HG02970 (cell line): ENCODE data around the gene MYLK2.
"Not testable (repeated sequence)": the region's sequence is repeated elsewhere in the genome, so short reads cannot be mapped to it uniquely, and the experiment has no call there.

Experiments
- ATAC-seq: cut with Tn5 transposase; IDR thresholded peaks from one replicate; pipeline ENCODE4 v1.9.1; 2021; ENCODE audit warnings: mild to moderate bottlenecking, moderate library complexity, moderate number of reproducible peaks; ENCODE audit not compliant: unreplicated experiment, low FRiP score

The MYLK2 gene

GRCh38 chr20:31819083-31819784, at the start of gene MYLK2:
MYLK2 (plus strand) TSS chr20:31819356; CDS start chr20:31819581, 225 bp downstream.
- no peak for ATAC-seq

DNA sequence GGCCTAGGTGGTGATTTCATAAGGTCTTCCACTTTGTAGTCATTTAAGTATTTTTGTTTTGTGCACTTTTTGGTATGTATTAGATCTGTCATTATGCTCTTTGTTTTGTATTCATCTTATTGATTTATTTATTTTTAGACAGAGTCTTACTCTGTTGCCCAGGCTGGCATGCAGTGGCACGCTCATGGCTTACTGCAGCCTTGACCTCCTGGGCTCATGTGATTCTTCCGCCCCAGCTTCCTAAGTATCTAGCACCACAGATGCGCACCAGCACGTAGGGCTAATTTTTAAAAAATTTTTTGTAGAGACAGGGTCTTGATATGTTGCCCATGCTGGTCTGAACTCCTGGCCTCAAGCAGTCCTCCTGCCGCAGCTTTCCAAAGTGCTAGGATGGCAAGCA, 49.5 kb upstream of the MYLK2 start:
- no peak for ATAC-seq

GRCh38 chr20:31770243-31770642, 48.9 kb upstream of the MYLK2 start:
- ATAC-seq: no peak

DNA sequence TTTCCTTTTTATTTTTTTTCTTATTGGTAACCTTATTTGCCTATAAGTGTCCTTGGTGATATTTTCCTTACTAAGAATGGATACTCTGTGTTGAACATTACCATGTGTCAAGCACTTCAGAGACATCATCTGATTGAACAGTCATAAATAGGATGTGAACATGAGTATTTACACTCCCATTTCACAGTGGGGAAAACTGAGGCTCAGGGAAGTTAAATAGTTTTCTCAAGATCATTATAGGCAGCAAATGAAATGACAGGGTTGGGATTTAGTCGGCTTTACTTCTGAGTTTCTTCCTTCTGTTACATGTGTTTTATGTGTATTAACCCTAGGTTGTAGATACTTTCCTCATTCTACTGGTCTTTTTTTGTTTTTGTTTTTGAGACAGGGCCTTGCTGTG, 44.7 kb upstream of the MYLK2 start:
- no peak for ATAC-seq

DNA sequence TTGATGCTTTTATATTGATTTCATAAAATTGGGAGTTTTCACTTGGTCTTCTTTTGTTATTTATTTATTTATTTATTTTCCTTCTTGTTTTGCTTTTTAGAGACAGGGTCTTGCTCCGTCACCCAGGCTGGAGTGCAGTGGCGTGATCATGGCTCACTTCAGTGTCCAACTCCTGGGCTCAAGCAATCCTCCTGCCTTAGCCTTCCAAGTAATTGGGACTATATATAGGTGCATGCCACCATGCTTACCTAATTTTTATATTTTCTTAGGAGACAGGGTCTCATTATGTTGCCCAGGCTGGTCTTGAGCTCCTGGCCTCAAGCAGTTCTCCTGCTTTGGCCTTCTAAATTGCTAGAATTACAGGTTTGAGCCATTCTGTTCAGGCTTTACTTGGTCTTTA, 38.3 kb upstream of the MYLK2 start:
- no peak for ATAC-seq

GRCh38 chr20:31781945-31782344, 37.2 kb upstream of the MYLK2 start:
- no peak for ATAC-seq

DNA sequence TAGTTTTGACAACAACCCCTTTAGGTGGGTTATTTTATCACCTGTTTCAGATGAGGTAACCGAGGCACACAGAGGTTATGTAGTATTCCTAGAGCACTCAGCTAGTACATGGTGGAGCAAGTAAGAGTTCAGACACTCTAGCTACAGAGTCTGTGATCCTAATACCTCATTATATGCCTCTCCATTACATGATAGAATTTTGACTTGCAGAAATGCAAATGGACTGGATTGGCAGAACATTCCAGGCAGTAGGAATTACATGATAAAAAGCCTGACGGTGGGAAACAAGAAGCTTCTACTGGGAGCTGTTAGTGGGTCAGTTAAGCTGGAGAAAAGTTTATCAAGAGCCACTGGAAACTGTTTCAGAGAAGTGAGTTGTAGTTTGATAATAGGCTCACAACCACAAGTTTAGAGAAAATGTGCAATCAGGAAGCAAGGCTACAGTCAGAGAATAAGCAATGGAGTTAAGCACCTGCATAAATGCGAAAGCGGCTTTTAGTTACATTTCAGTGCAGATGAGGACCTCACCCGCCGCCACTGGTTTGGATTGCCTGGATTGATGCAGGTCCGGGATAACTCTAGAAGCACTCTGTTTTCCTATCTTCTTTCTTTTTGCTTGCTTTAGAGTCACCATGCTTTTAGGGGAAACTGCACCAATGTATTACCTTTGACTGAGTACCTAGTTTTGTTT, 34.7 kb upstream of the MYLK2 start:
- ATAC-seq: no peak

GRCh38 chr20:31785089-31785488, 34.1 kb upstream of the MYLK2 start:
- ATAC-seq: no peak

GRCh38 chr20:31788578-31788977, 30.6 kb upstream of the MYLK2 start:
- ATAC-seq: no peak

DNA sequence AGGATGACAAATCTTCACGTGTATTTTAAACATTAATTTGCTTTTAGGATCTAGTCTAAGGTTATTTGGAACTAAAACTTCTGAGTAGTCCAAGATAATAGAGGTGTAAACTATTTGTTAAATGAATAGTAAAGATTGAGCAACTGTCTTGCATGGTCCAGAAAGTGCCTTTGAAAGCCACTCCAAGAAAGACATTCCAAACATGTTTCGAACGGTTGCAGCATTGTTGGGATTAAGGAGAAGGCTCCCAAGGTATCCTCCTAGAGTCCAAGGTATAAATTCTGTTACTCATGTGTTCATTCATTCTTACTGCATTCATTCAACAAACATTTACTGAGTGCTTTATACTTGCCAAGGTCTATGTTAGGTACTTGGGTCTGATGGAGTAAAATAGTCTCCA, 28.8 kb upstream of the MYLK2 start:
- ATAC-seq: no peak

GRCh38 chr20:31797364-31797763, 21.8 kb upstream of the MYLK2 start:
- no peak for ATAC-seq

DNA sequence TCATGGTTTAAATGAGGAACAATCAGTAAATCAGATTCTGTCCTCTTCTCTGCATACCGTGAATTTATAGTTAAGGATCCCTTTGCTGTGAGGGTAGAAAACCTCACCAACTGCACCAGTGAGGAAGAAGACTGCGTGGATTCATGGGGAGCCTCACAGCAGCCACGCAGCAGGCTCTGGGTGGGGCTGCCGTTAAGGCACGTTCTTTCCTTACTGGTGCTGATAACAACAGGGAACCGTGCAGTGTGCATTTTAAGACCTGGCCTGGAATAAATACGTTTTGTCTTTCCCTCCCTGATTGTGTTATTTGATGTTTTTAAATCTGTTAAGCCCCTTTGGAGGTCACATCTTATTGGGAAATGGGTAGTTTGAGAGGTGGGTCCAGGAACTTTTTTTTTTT, 17.6 kb upstream of the MYLK2 start:
- ATAC-seq: no peak

DNA sequence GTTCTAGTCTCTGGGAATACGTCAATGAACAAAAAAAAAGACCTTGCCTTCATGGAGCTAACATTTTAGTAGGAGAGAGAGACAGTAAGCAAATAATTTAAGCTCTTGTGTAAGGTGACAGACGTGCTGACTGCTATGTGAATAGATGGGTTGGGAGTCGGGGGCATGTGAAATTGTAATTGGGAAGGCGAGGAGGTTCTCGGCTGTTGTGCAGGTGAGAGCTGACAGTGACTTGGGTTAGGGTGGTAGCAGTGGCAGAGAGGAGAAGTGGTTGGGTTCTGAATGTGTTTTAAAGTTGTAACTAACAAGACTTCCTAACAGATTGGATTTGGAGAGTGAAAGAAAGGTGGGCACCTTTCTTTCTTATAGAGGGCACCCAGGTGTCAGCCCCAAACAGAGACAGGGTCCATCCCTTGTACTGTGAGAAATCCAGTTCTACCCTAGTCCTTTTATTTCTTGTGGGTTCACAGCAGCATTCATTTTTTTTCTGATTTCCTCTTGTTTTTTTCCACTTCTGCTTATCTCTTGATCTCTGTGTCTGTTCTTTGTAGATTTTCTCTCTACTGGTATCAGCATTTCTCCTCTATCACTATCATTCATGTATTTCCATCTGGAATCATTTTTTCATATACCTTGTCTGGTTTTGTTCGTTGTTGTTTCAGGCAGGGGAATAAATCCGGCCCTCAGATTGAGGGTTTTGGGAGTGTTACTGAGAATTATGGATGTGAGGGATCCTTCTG, 15.4 kb upstream of the MYLK2 start:
- ATAC-seq: no peak

- ATAC-seq: no peak
Observed at GRCh38 chr20:31806564-31807355, 12.4 kb upstream of the MYLK2 start.

DNA sequence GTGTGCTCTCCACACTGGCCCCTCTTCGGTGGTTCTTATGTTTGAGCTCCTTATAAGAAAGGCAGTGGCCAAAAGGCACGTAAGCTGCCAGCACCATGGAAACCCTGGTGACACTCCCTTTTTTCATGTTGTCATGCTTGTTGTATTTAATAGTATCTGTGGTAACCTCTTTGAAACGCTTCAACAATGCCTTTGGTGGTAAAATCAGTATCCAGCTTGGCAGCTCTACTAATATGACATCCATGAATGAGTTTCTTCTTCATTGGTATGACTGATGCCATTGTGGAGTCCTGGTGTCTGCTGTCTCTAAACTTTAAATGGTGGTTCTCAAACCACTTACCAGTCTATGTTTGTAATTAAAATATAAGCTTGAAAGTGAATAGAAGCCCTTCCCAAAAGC, 10.7 kb upstream of the MYLK2 start:
- ATAC-seq: no peak

DNA sequence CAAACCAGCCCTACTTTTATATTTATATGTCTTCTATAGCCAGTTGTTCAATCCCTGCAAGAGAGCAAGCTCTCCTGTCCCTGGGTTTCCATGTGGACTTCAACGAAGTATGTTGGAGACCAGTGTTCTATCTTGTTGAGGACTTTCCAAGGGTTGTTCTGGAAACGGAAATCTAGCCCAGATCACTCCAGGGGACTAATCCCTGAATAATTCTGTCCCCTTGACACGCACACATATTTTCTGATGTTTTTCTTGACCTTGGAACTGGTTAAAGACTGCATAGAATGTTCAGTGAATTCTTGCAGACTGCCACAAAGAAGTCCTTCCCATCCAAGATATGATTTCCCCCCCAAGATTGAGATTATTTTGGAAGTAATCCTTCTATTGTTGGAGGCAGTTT, 9.5 kb upstream of the MYLK2 start:
- ATAC-seq: no peak

DNA sequence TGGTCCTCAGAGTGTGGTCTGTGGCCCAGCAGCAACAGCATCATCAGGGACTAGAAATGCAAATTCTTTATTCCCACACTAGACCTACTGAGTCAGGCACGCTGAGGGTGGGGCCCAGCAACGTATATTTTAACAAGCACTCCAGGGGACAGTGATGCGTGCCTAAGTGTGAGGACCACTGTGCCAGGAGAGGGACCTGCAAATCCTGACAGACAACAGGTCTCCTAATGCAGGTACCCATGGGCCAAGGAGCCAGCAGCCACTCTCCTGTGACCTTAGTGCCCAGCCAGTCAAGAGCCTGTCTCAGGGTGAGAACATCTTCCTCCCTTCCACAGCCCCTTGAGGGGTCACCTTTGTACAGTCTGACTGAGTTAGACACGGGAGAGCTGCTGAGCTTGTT, 8.0 kb upstream of the MYLK2 start:
- ATAC-seq: no peak

- no peak for ATAC-seq
Observed at GRCh38 chr20:31811796-31812728, 7.1 kb upstream of the MYLK2 start.

DNA sequence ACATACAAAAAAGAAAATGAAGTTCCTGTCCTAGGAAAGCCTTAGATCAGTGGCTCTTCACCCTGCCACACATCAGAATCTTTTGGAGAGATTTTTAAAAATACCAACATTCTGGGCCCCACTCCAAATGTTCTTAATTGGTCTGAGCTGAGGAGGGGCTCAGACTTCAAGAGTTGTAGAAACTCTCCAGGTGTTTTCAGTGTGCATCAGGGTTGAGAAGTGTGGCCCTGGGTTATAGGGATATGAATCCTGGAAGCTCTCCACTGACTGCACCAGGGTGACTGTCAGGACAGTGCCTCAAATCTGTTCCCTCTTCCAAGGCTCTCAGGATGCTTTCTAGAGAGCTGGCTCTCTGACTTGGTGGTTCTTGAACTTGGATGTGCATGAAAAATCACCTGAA, 5.5 kb upstream of the MYLK2 start:
- ATAC-seq: no peak

DNA sequence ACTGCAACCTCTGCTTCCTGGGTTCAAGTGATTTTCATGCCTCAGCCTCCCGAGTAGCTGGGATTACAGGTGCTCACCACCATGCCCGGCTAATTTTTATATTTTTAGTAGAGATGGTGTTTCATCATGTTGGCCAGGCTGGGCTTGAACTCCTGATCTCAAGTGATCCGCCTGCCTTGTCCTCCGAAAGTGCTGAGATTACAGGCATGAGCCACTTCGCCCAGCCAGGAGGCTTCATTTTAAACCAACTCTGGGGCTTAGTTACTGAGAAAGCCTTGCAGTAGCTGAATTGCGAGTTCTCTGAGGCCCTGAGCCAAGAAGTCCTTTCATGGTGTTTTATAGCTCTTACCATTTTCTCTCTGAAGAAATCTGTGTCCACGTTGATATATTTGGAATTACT, 5.0 kb upstream of the MYLK2 start:
- not testable (repeated sequence) for ATAC-seq
